Measurements from ENCODE around the gene ADCY10.
"Not testable (repeated sequence)": the region's sequence is repeated elsewhere in the genome, so short reads cannot be mapped to it uniquely, and the experiment has no call there.

ADCY10 gene

GRCh38 chr1:167887187-167887586 lies 26.7 kb downstream of the ADCY10 start:
- DNase-seq (ENCODE audit: low read depth in 3 of 3), result not testable (repeated sequence)

GRCh38 chr1:167882376-167882775 lies 31.6 kb downstream of the ADCY10 start:
- DNase-seq (ENCODE audit: low read depth in 3 of 3), result no peak

- no peak for DNase-seq (ENCODE audit: low read depth in 3 of 3)
Measured at GRCh38 chr1:167881786-167882185, 32.1 kb downstream of the ADCY10 start.

- DNase-seq (ENCODE audit: low read depth in 3 of 3), result no peak
Measured at GRCh38 chr1:167881069-167881468, 32.9 kb downstream of the ADCY10 start.

- DNase-seq (ENCODE audit: low read depth in 3 of 3), result no peak
Measured at GRCh38 chr1:167880580-167881021, 33.3 kb downstream of the ADCY10 start.

GRCh38 chr1:167879508-167879907 lies 34.4 kb downstream of the ADCY10 start:
- DNase-seq (ENCODE audit: low read depth in 3 of 3), result no peak

GRCh38 chr1:167878372-167879160 lies 35.4 kb downstream of the ADCY10 start:
- no peak for DNase-seq (ENCODE audit: low read depth in 3 of 3)

GRCh38 chr1:167876597-167877175 lies 37.2 kb downstream of the ADCY10 start:
- no peak for DNase-seq (ENCODE audit: low read depth in 3 of 3)

GRCh38 chr1:167871331-167871730 lies 42.6 kb downstream of the ADCY10 start:
- no peak for DNase-seq (ENCODE audit: low read depth in 3 of 3)

GRCh38 chr1:167869157-167870001 lies 44.6 kb downstream of the ADCY10 start:
- DNase-seq (ENCODE audit: low read depth in 3 of 3), result not testable (repeated sequence)

GRCh38 chr1:167866739-167867414 lies 47.1 kb downstream of the ADCY10 start:
- not testable (repeated sequence) for DNase-seq (ENCODE audit: low read depth in 3 of 3)

- not testable (repeated sequence) for DNase-seq (ENCODE audit: low read depth in 3 of 3)
Measured at GRCh38 chr1:167866326-167866725, 47.6 kb downstream of the ADCY10 start.

GRCh38 chr1:167865804-167866308 lies 48.1 kb downstream of the ADCY10 start:
- not testable (repeated sequence) for DNase-seq (ENCODE audit: low read depth in 3 of 3)

- DNase-seq (ENCODE audit: low read depth in 3 of 3), result not testable (repeated sequence)
Measured at GRCh38 chr1:167865193-167865592, 48.7 kb downstream of the ADCY10 start.

- DNase-seq (ENCODE audit: low read depth in 3 of 3), result no peak
Measured at GRCh38 chr1:167864392-167865032, 49.4 kb downstream of the ADCY10 start.

GRCh38 chr1:167863921-167864279 lies 50.0 kb downstream of the ADCY10 start:
- DNase-seq (ENCODE audit: low read depth in 3 of 3), result no peak

- DNase-seq (ENCODE audit: low read depth in 3 of 3), result not testable (repeated sequence)
Measured at GRCh38 chr1:167863191-167863920, 50.6 kb downstream of the ADCY10 start.

GRCh38 chr1:167862432-167863076 lies 51.4 kb downstream of the ADCY10 start:
- no peak for DNase-seq (ENCODE audit: low read depth in 3 of 3)

- no peak for DNase-seq (ENCODE audit: low read depth in 3 of 3)
Measured at GRCh38 chr1:167861664-167862381, 52.1 kb downstream of the ADCY10 start.

All from stimulated activated CD4-positive, alpha-beta T cell treated with anti-CD3 and anti-CD28 coated beads, TNF-alpha, amount 100 ng/mL, for 48 hours (primary cell).